HG02938 (cell line): ENCODE data around the gene MAD1L1.

Experiments used
- ATAC-seq: cut with Tn5 transposase; IDR thresholded peaks from one replicate; pipeline ENCODE4 v1.9.1; 2021; ENCODE audit warnings: mild to moderate bottlenecking, moderate library complexity; ENCODE audit not compliant: unreplicated experiment

Gene MAD1L1

GRCh38 chr7:2258661-2259365, 26.1 kb upstream of the MAD1L1 start:
- no peak for ATAC-seq

GRCh38 chr7:2257651-2258050, 24.9 kb upstream of the MAD1L1 start:
- ATAC-seq: no peak

- no peak for ATAC-seq
Observed at GRCh38 chr7:2257046-2257551, 24.4 kb upstream of the MAD1L1 start.

GRCh38 chr7:2256306-2257045, 23.7 kb upstream of the MAD1L1 start:
- no peak for ATAC-seq

- ATAC-seq: no peak
Observed at GRCh38 chr7:2255145-2256139, 22.7 kb upstream of the MAD1L1 start.

GRCh38 chr7:2254429-2255144, 21.8 kb upstream of the MAD1L1 start:
- ATAC-seq: no peak

- no peak for ATAC-seq
Observed at GRCh38 chr7:2253525-2254244, 20.9 kb upstream of the MAD1L1 start.

GRCh38 chr7:2253021-2253420, 20.3 kb upstream of the MAD1L1 start:
- ATAC-seq: no peak

GRCh38 chr7:2251841-2252771, 19.4 kb upstream of the MAD1L1 start:
- ATAC-seq: no peak

- no peak for ATAC-seq
Observed at GRCh38 chr7:2251381-2251780, 18.6 kb upstream of the MAD1L1 start.

- ATAC-seq: no peak
Observed at GRCh38 chr7:2249744-2250323, 17.1 kb upstream of the MAD1L1 start.

- ATAC-seq: no peak
Observed at GRCh38 chr7:2248984-2249694, 16.4 kb upstream of the MAD1L1 start.

GRCh38 chr7:2247141-2247995, 14.6 kb upstream of the MAD1L1 start:
- no peak for ATAC-seq

- ATAC-seq: no peak
Observed at GRCh38 chr7:2245883-2246675, 13.3 kb upstream of the MAD1L1 start.

GRCh38 chr7:2244404-2244995, 11.8 kb upstream of the MAD1L1 start:
- ATAC-seq: no peak

GRCh38 chr7:2243458-2243857, 10.7 kb upstream of the MAD1L1 start:
- no peak for ATAC-seq
